SU-DHL-6 (cell line): Measurements from ENCODE around the gene RAI1.

Experiments
- H2AFZ ChIP-seq: fragments of 200-600 bp; sonication (generic); 2 replicates; pipeline ENCODE4 v1.6.1; 2014; ENCODE audit warnings: low read depth, mild to moderate bottlenecking, moderate library complexity, mixed read lengths, antibody characterized with exemption, low read length; ENCODE audit not compliant: severe bottlenecking
- H3F3A ChIP-seq: fragments of 200-600 bp; shearing (Covaris generic); 2 replicates; pipeline ENCODE4 v1.6.0; 2016; ENCODE audit warnings: antibody characterized with exemption, mild to moderate bottlenecking; ENCODE audit not compliant: insufficient read depth
- H3K27ac ChIP-seq: fragments of 200-600 bp; sonication (generic); 2 replicates; pipeline ENCODE4 v1.5.1; 2016; ENCODE audit warnings: low read depth, mild to moderate bottlenecking, low read length, moderate library complexity, mixed read lengths
- H3K27me3 ChIP-seq: fragments of 200-600 bp; sonication (generic), shearing (Covaris generic); 2 replicates; pipeline ENCODE4 v1.6.0; 2014; ENCODE audit warnings: mild to moderate bottlenecking, low read length
- H3K36me3 ChIP-seq: fragments of 200-600 bp; sonication (generic); 2 replicates; pipeline ENCODE4 v1.6.1; 2014; ENCODE audit warnings: mild to moderate bottlenecking, low read length, mixed read lengths
- H3K4me2 ChIP-seq: fragments of 300-600, 200-600 bp; shearing (Covaris generic), sonication (generic); 2 replicates; pipeline ENCODE4 v1.6.0; 2014; ENCODE audit warnings: low read length, low read depth, mild to moderate bottlenecking; ENCODE audit not compliant: poor library complexity, severe bottlenecking
- H3K4me3 ChIP-seq: fragments of 200-600 bp; sonication (generic); 2 replicates; pipeline ENCODE4 v1.5.1; 2014; ENCODE audit warnings: antibody characterized with exemption, low read length, mild to moderate bottlenecking, mixed read lengths; ENCODE audit not compliant: insufficient read depth, poor library complexity, severe bottlenecking
- H3K79me2 ChIP-seq: fragments of 200-600 bp; sonication (generic); 2 replicates; pipeline ENCODE4 v1.6.1; 2014; ENCODE audit warnings: mild to moderate bottlenecking, low read length, moderate library complexity; ENCODE audit not compliant: insufficient read depth
- H3K9ac ChIP-seq: fragments of 200-600 bp; sonication (generic); 2 replicates; pipeline ENCODE4 v1.7.0; 2014; ENCODE audit warnings: mild to moderate bottlenecking, low read length
- H3K9me2 ChIP-seq: fragments of 200-600 bp; sonication (generic); replicated peaks from 2 replicates; pipeline ENCODE4 v1.6.1; 2014; ENCODE audit warnings: low read length; ENCODE audit not compliant: insufficient read depth
- H3K9me3 ChIP-seq: fragments of 200-600 bp; sonication (generic); 2 replicates; pipeline ENCODE4 v1.6.1; 2014; ENCODE audit warnings: low read length, mixed read lengths; ENCODE audit not compliant: insufficient read depth
- H4K20me1 ChIP-seq: fragments of 200-600 bp; sonication (generic); 2 replicates; pipeline ENCODE4 v1.6.1; 2014; ENCODE audit warnings: low read depth, mild to moderate bottlenecking, antibody characterized with exemption, low read length, moderate library complexity, mixed read lengths
- EZH2phosphoT487 ChIP-seq: fragments of 200-600 bp; sonication (generic), shearing (Covaris generic); conservative IDR thresholded peaks from 2 replicates; pipeline ENCODE4 v1.6.1; 2018; ENCODE audit warnings: mild to moderate bottlenecking, antibody characterized with exemption, low read length, moderate library complexity, mixed read lengths
- TF ChIP-seq, protein P1 (sequence below): fragments of 200-600 bp; sonication (generic); IDR thresholded peaks from one replicate; pipeline ENCODE4 v1.5.1; 2017; ENCODE audit warnings: antibody characterized with exemption, mild to moderate bottlenecking, low read length, moderate library complexity; ENCODE audit not compliant: insufficient read depth, poor library complexity, severe bottlenecking

RAI1 gene

DNA sequence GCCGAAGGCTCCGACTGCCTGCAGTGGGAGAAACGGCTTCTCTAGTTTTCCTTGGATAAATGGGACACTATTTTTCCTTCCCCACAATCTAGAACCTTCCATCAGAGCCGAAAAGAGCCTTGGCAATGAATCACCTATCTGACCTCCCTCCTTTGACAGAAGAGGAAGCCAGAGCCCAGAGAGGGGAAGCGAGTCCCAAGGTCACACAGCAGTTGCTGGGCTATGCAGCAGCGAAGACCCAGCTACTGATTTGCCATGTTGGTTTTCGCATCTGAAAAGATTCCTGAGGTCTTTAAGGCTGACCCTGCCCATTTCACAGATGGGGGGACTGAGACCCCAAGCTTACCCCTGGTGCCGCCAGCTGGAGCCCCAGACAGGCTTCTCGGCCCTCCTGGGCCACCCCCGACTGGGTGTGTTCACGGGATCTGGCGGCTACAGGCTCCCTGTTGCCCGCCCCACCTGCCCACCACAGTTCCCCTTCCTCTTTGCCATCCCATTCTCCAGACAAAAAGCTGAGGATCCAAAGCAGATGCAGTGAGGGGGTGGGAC, 45.9 kb downstream of the RAI1 start:
- H3K9me3 ChIP-seq: no peaks in the 10 kb centered on the region
- no peaks in the 10 kb centered on the region for H4K20me1 ChIP-seq
- no peak overlapping the region for H3K4me3 ChIP-seq
- no peak overlapping the region for H3K27ac ChIP-seq
- no peaks in the 10 kb centered on the region for H3K9me2 ChIP-seq
- no peaks in the 10 kb centered on the region for H3K36me3 ChIP-seq
- no peaks in the 10 kb centered on the region for H3K79me2 ChIP-seq
- TF ChIP-seq, protein P1, sequence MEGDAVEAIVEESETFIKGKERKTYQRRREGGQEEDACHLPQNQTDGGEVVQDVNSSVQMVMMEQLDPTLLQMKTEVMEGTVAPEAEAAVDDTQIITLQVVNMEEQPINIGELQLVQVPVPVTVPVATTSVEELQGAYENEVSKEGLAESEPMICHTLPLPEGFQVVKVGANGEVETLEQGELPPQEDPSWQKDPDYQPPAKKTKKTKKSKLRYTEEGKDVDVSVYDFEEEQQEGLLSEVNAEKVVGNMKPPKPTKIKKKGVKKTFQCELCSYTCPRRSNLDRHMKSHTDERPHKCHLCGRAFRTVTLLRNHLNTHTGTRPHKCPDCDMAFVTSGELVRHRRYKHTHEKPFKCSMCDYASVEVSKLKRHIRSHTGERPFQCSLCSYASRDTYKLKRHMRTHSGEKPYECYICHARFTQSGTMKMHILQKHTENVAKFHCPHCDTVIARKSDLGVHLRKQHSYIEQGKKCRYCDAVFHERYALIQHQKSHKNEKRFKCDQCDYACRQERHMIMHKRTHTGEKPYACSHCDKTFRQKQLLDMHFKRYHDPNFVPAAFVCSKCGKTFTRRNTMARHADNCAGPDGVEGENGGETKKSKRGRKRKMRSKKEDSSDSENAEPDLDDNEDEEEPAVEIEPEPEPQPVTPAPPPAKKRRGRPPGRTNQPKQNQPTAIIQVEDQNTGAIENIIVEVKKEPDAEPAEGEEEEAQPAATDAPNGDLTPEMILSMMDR: no peak
- TF ChIP-seq EZH2phosphoT487: no peak
- no peak overlapping the region for H2AFZ ChIP-seq
- H3K27me3 ChIP-seq: no peaks in the 10 kb centered on the region
- H3K4me2 ChIP-seq: no peak overlapping the region
- no peaks in the 10 kb centered on the region for H3F3A ChIP-seq
- H3K9ac ChIP-seq: no peak overlapping the region

DNA sequence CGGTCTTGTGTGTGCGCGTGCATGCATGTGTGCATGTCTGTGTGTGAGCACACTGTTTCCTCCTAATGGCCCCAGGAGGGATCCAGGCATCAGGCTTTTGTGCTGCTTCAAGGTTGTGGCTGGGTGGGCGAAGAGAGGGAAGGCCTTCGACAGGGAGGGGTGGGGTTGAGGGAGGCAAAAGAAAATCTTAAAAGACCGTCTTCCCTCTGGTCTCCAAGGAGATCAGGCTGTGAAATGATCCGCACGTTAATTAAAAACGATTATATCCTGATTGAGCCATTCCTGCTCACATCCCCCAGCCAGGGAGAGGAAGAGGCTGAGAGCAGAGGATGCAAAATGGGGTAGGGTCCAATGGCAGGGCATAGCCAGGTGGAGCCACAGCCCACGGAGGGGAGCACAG, 46.9 kb downstream of the RAI1 start:
- H3K36me3 ChIP-seq: no peaks in the 10 kb centered on the region
- no peak overlapping the region for H3K4me2 ChIP-seq

DNA sequence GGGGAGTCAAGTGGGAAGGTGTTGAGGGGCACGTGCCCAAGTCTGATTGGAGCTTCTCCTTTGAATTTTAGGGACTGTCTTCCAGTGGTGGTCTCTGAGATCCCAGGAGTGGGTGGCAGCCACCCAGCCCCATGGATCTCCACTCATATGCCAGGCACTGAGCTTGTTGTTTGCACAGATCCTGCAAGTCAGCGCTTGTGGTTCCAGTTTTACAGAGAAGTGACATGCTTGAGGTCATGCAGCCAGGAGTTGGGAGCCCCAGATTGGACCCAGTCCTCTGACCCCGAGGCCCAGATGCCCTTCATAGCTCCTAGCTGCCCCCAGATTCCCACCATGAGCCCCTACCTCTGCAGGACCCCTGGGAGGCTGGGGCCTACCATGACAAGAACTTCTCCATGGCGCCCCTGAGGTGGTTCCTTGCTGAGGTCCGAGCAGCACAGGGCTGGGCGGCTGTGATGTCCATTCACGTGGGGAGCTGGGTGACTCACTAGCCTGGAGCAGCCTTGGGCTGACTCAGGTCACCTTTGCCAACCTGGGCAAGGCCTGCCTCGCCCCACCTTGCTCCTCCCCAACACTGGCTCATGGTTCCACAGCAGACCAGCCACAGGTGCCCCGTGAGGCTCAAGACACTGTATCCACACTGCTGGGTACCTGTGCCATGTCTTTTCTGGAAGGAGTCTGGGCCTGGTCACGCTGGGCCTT, 47.4 kb downstream of the RAI1 start:
- H3K4me3 ChIP-seq: no peak overlapping the region
- H2AFZ ChIP-seq: no peak overlapping the region
- no peak overlapping the region for H3K9ac ChIP-seq
- H3K4me2 ChIP-seq: no peak overlapping the region
- H3K36me3 ChIP-seq: no peaks in the 10 kb centered on the region
- no peaks in the 10 kb centered on the region for H3K9me2 ChIP-seq
- TF ChIP-seq EZH2phosphoT487: no peak
- TF ChIP-seq, protein P1: no peak
- H3K79me2 ChIP-seq: no peaks in the 10 kb centered on the region
- H4K20me1 ChIP-seq: no peaks in the 10 kb centered on the region
- H3K27ac ChIP-seq: no peak overlapping the region
- H3K27me3 ChIP-seq: no peaks in the 10 kb centered on the region
- H3K9me3 ChIP-seq: no peaks in the 10 kb centered on the region
- no peaks in the 10 kb centered on the region for H3F3A ChIP-seq

More for the DNA sequence above, 46.9 kb downstream of the RAI1 start:
- no peaks in the 10 kb centered on the region for H3K27me3 ChIP-seq
- no peak overlapping the region for H2AFZ ChIP-seq
- no peaks in the 10 kb centered on the region for H3F3A ChIP-seq
- H3K4me3 ChIP-seq: no peak overlapping the region
- no peak overlapping the region for H3K27ac ChIP-seq
- H3K79me2 ChIP-seq: no peaks in the 10 kb centered on the region
- H4K20me1 ChIP-seq: no peaks in the 10 kb centered on the region
- TF ChIP-seq, protein P1: no peak
- TF ChIP-seq EZH2phosphoT487: no peak
- H3K9ac ChIP-seq: no peak overlapping the region
- no peaks in the 10 kb centered on the region for H3K9me2 ChIP-seq
- no peaks in the 10 kb centered on the region for H3K9me3 ChIP-seq
